Fibroblast of skin of right quadriceps (primary cell): ENCODE results near the gene USP46.

Experiments
- DNase-seq: peaks from one replicate; pipeline ENCODE4 v3.0.0-alpha.2; 2013

USP46 gene

GRCh38 chr4:52568351-52568750 lies 90.8 kb downstream of the USP46 start:
- no peak for DNase-seq

GRCh38 chr4:52566136-52567031 lies 92.7 kb downstream of the USP46 start:
- no peak for DNase-seq

GRCh38 chr4:52560844-52561280 lies 98.2 kb downstream of the USP46 start:
- DNase-seq: peak; percentile 58

- DNase-seq: no peak
Observed at GRCh38 chr4:52555356-52555716, 103.8 kb downstream of the USP46 start.

GRCh38 chr4:52554612-52555355 lies 104.3 kb downstream of the USP46 start:
- DNase-seq: peak; percentile 21

- no peak for DNase-seq
Observed at GRCh38 chr4:52552778-52553177, 106.3 kb downstream of the USP46 start.

- DNase-seq: no peak
Observed at GRCh38 chr4:52551487-52551886, 107.6 kb downstream of the USP46 start.

- DNase-seq: no peak
Observed at GRCh38 chr4:52550186-52550585, 108.9 kb downstream of the USP46 start.

- DNase-seq: no peak
Observed at GRCh38 chr4:52548818-52549570, 110.1 kb downstream of the USP46 start.

GRCh38 chr4:52546449-52546848 lies 112.7 kb downstream of the USP46 start:
- no peak for DNase-seq

- DNase-seq: peak; percentile 67
Observed at GRCh38 chr4:52545099-52546069, 113.7 kb downstream of the USP46 start.
